Stimulated activated CD4-positive, alpha-beta T cell treated with anti-CD3 and anti-CD28 coated beads, Interleukin-4, amount 100 ng/mL, for 4 hours (primary cell): ENCODE results near the gene RBM12.
A peak's percentile ranks its signal among the peaks of the same experiment; 100 is the strongest.
"Not testable (repeated sequence)": the region's sequence is repeated elsewhere in the genome, so short reads cannot be mapped to it uniquely, and the experiment has no call there.

Source experiments
- DNase-seq, 2 experiments: peaks; one replicate each; pipeline ENCODE4 v3.0.0-alpha.2; 2020

RBM12 gene, protein sequence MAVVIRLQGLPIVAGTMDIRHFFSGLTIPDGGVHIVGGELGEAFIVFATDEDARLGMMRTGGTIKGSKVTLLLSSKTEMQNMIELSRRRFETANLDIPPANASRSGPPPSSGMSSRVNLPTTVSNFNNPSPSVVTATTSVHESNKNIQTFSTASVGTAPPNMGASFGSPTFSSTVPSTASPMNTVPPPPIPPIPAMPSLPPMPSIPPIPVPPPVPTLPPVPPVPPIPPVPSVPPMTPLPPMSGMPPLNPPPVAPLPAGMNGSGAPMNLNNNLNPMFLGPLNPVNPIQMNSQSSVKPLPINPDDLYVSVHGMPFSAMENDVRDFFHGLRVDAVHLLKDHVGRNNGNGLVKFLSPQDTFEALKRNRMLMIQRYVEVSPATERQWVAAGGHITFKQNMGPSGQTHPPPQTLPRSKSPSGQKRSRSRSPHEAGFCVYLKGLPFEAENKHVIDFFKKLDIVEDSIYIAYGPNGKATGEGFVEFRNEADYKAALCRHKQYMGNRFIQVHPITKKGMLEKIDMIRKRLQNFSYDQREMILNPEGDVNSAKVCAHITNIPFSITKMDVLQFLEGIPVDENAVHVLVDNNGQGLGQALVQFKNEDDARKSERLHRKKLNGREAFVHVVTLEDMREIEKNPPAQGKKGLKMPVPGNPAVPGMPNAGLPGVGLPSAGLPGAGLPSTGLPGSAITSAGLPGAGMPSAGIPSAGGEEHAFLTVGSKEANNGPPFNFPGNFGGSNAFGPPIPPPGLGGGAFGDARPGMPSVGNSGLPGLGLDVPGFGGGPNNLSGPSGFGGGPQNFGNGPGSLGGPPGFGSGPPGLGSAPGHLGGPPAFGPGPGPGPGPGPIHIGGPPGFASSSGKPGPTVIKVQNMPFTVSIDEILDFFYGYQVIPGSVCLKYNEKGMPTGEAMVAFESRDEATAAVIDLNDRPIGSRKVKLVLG

DNA sequence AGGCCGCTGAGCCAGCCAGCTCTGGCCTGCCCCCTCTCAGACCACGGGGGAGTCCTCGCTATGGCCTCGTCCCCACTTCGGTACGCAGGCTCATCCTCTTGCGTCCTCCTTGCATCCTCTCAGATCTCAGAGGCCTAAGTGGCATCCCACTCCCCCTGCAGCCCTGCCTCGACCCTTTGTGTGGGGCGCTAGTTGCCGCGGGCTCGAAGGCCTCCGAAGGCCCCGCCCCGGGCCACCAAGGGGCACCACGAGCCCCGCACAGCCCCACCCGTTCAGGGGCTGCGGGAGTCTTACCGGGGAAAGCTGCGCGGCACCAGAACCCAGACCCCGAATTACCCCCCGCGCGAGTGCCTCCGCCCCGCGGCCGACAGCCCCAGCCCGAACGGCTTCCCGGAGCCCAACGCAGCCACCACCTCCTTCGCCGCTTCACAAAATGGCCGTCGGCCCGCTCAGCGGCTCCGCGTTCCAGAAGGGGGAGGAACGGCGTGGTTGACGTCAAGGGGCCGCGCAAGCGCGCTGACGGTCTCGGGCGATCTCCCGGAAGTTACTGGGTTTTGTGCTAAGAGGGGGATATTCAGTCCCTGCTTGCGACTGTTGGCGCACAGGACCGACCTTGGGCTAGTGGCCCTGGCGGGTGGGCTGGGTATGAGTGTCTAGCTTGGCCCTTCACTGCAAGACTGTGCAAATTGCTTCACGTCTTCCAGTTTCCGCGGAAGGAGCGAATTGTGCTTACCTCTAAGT is at the start of gene RBM12, which contains the start of gene CPNE1:
RBM12 (minus strand) TSS at position 435 of the 741 bp plus-strand sequence. CDS start 9,578 bp downstream, outside the sequence.
CPNE1 (minus strand) TSS at position 435 of the 741 bp plus-strand sequence. CDS start 31,977 bp downstream, outside the sequence.
- DNase-seq = peak; percentile 86 to 92

DNA sequence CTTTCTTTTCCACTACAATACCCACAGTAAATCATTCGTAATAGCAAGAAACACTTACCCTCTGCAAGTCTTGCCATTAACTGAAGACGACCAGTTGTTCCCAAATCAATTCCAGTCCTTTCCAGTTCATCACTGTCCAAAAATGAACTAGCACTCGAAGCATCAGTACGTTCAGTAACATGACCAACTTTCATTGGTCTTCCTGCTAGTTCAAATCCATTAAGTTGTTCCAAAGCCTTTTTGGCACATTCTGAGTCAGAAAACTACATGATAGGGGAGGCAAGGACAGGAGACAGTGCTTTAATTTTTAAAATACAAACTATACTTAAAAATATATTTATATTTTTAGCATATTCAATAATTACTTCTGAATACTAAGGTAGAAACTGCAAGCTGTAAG is 49.4 kb upstream of the RBM12 start:
- DNase-seq = no peak

DNA sequence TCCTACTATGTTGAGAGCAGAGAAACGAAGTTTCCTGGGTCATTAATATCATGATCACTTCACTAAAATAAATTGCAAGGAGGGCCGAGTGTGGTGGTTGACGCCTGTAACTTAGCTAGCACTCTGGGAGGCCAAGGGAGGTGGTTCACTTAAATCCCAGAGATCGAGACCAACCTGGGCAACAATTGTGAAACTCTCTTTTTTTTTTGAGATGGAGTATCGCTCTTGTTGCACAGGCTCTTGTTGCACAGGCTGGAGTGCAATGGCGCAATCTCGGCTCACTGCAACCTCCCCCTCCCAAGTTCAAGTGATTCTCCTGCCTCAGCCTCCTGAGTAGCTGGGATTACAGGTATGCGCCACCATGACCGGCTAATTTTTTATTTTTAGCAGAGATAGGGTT is 48.4 kb upstream of the RBM12 start:
- DNase-seq = not testable (repeated sequence)

DNA sequence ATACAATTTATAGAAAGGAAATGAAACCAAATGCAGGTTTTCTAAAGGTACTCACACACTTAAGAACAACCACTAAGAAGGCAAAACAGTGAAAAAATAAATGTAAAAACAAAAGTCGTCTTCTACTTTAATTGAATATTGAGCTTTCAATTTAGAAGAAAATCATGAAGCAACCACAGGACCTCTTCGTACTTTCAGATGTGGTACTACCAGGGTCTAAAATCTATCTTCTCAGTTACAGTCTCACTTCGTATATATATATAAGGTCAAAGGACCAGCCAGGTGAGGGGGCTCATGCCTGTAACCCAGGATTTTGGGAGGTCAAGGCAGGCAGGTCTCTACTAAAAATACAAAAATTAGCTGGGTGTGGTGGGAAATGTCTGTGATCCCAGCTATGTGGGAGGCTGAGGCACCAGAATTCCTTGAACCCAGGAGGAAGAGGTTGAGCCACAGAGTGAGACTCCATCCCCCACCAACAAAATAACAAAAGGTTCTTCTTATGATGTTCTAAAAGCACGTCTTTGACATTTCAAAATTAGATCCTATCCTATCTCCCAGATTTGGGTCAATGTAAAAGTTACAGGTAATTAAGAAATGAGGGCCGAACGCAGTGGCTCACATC is 47.0 kb upstream of the RBM12 start:
- DNase-seq = no peak

DNA sequence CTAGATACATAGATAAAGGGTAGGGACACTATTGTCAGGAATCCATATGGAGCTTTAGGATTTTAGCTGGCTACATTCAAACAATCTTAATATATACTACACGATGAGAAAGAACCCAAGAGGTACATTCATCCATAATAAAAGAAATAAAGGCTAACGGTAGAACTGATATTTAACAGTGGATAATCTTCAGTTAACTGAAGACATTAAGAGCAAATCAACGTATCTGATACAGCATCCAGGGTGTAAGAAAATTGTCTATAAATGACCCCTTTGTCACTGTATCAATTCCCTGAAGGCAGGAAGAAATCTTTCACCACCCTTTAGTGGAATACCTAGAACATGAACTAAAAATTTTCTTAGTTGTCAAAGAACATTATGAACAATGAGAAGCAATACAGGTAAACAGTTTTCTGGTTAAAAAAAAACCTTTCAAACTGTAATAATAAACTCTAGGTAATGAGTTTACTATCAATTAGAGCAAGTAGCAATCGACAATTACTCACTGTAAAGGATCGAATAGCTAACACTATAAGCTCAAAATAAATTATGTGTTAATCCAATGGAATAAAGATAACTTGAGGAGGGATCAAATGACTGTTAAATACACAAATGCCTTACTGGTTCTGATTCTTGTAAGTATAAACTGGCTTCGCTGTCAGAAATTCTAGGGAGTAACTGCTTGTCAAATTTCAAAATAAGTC is 46.3 kb upstream of the RBM12 start:
- no peak for DNase-seq

DNA sequence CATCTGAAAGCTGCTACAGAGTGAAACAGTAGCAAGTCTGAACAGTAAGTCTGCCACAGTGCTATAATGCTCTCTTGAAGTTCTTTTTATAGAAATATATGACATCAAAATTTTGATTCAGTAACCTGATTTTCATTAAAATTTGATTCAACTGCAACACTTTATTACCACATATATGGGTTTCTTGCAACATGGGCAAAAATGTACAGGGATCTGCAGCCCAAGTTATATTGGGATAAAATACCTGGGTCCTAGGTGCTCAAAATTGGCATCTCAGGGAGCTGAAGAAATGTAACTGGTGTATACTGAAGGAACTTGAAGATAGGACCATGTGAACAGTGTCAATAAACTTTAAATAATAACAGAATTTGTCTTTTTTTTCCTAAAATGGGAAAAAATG is 45.3 kb upstream of the RBM12 start:
- DNase-seq = no peak

DNA sequence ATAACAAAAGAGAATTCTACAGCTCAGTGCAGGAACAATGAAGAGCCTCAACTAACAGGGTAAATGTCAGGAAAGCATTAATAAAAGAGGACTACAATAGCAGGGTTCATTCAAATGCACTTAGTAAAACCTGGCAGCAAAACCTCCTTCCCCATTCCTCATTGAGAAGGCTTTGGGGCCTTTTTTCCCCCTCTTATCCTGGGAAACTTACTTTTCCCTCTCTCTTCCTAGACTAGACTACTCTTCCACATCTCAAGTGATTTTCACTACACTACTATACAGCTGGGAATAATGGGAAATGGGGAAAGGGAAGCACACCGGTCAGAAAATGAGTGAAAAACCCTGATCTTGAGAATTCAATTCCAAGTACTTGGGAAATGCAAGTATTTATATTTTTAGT is 44.6 kb upstream of the RBM12 start:
- DNase-seq = no peak

DNA sequence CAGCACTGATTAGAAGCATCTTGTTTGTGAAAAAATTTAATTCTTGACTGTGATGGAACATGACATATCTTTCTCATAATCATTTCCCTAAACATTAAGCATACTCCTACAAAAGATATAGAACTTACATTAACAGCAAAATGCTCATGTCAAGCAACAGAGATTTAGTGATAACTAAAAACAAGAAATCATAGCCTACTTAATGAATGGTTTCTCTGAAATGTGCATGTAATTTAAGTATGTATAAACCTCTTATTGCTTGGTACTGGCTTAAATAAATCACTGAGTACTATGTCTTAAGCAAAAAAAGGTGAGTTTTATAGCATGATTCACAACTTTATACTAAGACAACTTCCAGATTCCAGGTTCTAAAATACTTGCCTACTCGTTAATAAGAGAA is 43.8 kb upstream of the RBM12 start:
- DNase-seq = no peak

DNA sequence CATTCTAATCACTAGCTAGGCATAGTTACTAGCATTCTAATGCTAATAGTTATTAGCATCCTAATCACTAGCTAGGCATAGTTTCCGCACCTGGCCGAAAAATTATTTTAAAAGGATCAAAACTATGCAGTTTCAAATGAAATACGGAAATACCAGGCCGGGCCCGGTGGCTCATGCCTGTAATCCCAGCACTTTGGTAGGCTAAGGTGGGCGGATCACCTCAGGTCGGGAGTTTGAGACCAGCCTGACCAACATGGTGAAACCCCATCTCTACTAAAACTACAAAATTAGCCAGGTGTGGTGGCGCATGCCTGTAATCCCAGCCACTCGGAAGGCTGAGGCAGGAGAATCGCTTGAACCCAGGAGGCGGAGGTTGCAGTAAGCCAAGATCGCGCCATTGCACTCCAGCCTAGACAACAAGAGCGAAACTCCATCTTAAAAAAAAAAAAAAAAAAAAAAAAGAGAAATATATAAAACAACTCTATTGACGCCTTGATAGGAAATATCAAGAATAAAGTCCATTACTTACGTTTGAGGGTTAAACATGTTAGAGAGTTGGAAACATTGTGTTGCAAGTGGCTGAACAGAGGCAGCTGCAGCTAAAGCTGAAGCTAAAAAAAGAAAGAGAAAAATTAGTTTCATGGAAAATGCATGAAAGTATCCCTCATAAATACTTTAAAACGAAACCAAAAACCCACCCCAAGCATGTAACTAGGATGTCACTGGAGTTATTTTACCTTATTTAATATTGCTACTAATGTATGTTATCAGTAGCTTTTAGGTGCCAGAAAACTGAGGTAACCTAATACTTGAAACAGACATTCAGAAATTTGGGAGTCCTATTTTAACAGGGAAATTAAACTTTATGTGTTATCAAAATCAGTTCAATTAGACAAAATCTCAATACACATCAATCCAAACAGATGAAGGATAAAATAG is 42.2 kb upstream of the RBM12 start:
- DNase-seq = not testable (repeated sequence)

DNA sequence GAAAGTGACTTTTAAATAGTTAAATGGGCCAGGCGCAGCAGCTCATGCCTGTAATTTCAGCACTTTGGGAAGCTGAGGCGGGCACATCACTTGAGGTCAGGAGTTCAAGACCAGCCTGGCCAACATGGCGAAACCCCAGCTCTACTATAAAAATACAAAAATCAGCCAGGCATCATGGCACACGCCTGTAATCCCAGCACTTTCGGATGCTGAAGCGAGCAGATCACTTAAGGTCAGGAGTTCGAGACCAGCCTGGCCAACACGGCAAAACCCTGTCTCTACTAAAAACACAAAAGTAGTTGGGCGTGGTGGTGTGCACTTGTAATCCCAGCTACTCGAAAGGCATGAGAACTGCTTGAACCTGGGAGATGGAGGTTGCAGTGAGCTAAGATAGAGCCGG is 41.2 kb upstream of the RBM12 start:
- not testable (repeated sequence) for DNase-seq

DNA sequence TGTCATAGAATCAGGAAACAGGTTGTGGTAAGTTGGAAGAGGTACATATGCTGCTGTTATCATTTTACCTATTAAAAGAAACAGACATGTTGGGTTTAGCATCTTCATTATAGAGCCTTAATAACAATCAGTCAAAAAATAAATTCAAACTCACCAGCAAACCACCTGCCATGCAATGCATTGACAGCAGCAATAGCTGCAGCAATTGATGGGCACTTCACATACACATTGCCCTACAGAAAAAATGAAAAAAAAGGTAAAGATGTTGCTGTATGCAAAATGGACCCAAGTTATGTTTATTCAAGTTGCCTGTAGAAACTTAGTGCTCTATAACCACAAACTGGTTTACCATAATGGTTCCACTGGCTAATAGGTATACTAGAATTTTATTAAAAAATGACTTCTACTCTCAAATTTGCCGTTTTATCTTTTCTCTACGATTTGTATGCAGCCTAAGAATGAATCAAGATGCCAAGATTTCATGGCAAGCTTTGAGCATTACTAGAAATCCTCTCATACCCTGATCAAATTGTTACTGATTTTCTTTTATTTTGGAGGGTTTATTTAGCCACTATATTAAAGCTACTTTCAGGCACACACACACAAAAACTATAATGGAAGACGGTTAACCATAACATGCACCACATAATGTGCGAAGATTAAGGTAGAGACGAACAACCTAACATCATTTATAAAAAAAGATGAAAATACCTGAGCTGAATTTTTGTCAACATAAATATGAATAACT is 40.0 kb upstream of the RBM12 start:
- DNase-seq = no peak

DNA sequence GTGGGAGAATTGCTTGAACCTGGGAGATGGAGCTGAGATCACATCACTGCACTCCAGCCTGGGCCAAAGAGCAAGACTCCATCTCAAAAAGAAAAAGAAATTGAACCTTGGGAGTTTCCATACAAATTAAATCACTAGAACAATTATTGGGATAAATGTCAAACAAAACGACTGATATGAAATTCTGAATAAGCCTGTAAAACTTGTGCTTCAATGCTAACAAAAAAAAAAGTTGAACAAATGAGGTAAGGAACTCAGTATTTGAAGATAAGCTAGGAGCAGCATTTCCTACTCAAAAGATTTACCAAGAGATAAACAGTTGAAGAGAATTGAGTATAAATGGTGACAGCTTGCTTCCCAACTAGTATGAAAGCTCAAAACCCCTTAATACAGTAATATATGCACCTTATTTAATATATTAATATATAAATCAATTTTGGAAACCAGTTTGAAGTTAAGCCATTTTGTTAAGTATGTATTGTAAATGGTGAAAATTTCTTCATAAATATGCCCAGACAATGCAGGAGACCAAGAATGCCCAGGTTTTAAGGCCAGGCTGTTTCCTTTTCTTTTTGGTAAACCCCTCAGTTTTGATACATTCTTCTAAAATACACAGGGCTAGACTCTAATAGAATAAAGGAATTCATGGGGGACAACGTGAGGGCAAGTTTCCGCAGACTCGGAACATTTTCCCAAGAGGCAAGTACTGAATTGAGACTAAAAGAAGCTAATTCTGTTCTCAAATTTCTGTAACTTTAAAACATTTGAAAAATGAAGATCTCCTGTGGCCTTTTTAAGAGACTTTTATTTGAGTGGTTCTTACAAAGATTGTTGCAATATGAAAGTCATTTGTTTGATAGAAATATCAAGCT is 38.4 kb upstream of the RBM12 start:
- no peak for DNase-seq

DNA sequence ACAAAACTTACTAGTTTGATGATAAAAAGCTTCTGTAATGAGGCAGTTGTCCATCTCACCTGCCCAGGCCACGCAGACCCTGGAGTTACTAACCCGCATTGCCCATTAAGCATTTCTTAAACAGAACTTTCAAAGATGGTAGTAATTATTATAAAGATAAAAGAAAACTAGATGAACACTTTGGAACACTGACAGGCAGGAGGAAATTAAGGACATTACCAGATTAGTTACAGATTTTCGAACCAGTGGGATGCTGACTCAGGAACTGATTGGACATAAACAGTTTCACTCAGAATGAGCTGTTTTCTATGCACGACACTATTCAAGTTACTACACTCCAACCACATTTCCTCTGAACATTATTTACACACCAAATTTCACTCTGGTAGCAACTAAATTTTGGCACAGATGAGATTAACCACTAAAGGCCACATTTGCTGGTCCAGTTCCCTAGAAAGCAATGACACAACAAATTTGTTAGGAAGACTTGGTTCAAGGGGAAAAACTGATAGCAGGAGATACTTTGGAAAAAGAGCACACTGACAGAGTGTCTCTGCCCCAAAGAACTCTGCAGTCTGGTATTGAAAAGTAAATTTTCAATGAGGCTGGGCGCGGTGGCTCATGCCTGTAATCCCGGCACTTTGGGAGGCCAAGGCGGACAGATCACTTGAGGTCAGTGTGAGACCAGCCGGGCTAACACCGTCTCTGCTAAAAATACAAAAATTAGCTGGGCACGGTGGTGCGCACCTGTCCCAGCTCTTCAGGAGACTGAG is 37.5 kb upstream of the RBM12 start:
- DNase-seq = no peak

DNA sequence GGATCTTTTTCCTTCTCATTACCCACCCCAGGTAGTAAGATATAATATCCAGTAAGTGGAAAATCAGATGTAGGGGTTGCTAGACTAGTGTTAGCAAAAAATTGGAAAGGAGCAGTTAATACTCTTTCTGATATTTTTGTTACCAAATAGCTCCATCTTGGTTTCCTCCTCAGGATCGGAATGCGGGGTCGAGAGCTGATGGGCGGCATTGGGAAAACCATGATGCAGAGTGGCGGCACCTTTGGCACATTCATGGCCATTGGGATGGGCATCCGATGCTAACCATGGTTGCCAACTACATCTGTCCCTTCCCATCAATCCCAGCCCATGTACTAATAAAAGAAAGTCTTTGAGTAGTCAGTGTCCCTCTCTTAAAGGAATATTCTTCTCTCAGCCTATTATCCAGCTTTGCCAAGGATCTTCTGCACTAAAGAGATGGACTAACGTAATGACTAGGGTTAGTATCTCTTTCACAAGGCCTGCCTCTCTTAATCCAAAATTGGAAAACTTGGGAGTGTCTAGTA is 36.0 kb upstream of the RBM12 start:
- DNase-seq = no peak

DNA sequence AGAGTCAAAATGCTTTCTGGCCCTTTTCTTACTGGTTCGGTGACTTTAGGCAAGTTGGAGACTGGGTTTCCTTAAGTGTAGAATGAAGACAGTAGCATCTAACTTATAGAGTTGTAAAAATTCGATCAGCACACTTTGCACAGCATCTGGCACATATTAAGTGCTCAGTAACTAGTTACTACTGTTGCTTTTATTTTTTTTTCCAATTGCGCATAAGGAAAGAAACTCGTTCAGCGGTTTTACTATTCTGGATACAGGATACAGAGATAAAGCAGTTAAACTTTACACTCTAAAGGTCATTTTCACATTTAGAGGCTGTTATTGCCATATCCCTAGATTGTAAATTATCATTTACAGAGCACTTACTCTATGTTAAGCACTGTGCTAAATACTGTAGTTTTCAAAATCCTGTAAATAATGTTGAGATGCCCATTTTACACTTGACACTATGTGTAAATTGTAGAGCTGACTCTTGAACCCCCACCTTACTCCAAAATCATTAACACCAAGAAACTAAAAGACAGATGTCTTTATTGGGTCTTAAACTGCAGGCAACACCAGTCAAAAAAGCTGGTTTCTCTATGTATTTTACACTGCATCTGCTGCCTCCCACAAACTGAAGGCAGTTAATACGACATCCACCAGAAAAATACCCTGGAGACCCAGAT is 35.4 kb upstream of the RBM12 start:
- no peak for DNase-seq

DNA sequence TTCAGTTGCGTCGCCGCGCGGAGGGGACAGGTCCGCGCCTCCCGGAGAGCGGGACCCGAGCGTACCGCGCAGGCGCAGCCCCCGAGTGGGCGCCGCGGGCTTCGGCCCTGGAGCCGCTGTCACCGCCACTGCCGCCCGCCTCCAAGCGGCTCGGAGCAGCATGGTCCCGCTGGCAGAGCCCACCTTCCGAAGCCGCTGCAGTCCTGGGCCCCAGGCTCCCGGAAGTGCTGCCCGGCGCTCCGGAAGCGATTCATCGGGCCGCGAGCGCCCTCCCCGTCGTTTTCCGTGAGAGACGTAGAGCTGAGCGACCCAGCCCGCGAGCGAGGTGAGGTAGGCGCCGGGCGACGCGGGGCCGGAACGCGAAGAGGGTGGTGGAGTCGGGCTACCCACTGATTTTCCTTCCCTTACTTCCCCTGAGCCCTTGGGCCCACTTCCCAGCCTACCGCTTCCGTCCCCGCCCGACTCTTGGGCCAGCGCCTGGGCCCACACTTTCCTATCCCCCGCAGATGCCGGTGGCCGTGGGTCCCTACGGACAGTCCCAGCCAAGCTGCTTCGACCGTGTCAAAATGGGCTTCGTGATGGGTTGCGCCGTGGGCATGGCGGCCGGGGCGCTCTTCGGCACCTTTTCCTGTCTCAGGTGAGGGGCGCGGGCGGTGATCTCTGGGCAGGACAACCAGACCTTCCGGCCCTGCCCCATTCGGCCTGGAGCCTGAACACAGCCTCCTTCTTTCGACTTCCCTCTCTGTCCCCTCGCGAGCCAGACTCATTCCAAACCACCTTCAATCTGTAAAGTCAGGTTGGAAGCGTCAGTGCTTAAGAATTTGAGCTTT is 34.6 kb upstream of the RBM12 start, which contains the start of the genes NFS1 and ROMO1:
NFS1 (minus strand) TSS at position 226 of the 830 bp plus-strand sequence; CDS start at position 162, 64 bp downstream.
ROMO1 (plus strand) TSS at position 279 of the 830 bp plus-strand sequence; CDS start at position 507, 228 bp downstream.
- DNase-seq = peak; percentile 81 to 84
